ENCODE measurements around the gene EFNA5.
A peak's percentile ranks its signal among the peaks of the same experiment; 100 is the strongest.

EFNA5 gene

GRCh38 chr5:107673039-107673367 lies 2.3 kb upstream of the EFNA5 start:
- FAIRE-seq: no peak
- DNase-seq (ENCODE audit: low spot score): no peak

- FAIRE-seq (peak; percentile 86), DNase-seq (ENCODE audit: low spot score) (peak; percentile 96)
Measured at GRCh38 chr5:107672211-107673038, 1.7 kb upstream of the EFNA5 start.

GRCh38 chr5:107671742-107672210 lies 1.0 kb upstream of the EFNA5 start:
- FAIRE-seq (peak; percentile 83), DNase-seq (ENCODE audit: low spot score) (peak; percentile 82)

GRCh38 chr5:107670087-107670931 lies 428 bp downstream of the EFNA5 start:
- DNase-seq (ENCODE audit: low spot score) (peak; percentile 13), FAIRE-seq (no peak)

GRCh38 chr5:107669096-107670031 lies 1.4 kb downstream of the EFNA5 start:
- FAIRE-seq (no peak), DNase-seq (ENCODE audit: low spot score) (peak; percentile 23)

GRCh38 chr5:107668154-107669095 lies 2.3 kb downstream of the EFNA5 start:
- peak; percentile 15 for DNase-seq (ENCODE audit: low spot score)
- no peak for FAIRE-seq

GRCh38 chr5:107666051-107666655 lies 4.6 kb downstream of the EFNA5 start:
- FAIRE-seq: peak; percentile 65
- DNase-seq (ENCODE audit: low spot score): no peak

- FAIRE-seq (no peak), DNase-seq (ENCODE audit: low spot score) (no peak)
Measured at GRCh38 chr5:107665036-107665570, 5.6 kb downstream of the EFNA5 start.

- no peak for FAIRE-seq
Measured at GRCh38 chr5:107663697-107664096, 7.0 kb downstream of the EFNA5 start.

GRCh38 chr5:107661650-107662044 lies 9.1 kb downstream of the EFNA5 start:
- peak; percentile 60 for FAIRE-seq

More at GRCh38 chr5:107663697-107664096, 7.0 kb downstream of the EFNA5 start:
- DNase-seq (ENCODE audit: low spot score): no peak

GRCh38 chr5:107661038-107661649 lies 9.6 kb downstream of the EFNA5 start:
- DNase-seq (ENCODE audit: low spot score) (no peak), FAIRE-seq (no peak)

More at GRCh38 chr5:107661650-107662044, 9.1 kb downstream of the EFNA5 start:
- DNase-seq (ENCODE audit: low spot score): no peak

GRCh38 chr5:107658528-107658927 lies 12.2 kb downstream of the EFNA5 start:
- FAIRE-seq (no peak), DNase-seq (ENCODE audit: low spot score) (no peak)

- FAIRE-seq (no peak), DNase-seq (ENCODE audit: low spot score) (no peak)
Measured at GRCh38 chr5:107655831-107656230, 14.9 kb downstream of the EFNA5 start.

GRCh38 chr5:107654827-107655226 lies 15.9 kb downstream of the EFNA5 start:
- DNase-seq (ENCODE audit: low spot score) (no peak), FAIRE-seq (no peak)

GRCh38 chr5:107653685-107654084 lies 17.1 kb downstream of the EFNA5 start:
- no peak for FAIRE-seq

GRCh38 chr5:107652839-107653607 lies 17.7 kb downstream of the EFNA5 start:
- DNase-seq (ENCODE audit: low spot score): no peak
- no peak for FAIRE-seq

More at GRCh38 chr5:107653685-107654084, 17.1 kb downstream of the EFNA5 start:
- no peak for DNase-seq (ENCODE audit: low spot score)

GRCh38 chr5:107652408-107652807 lies 18.3 kb downstream of the EFNA5 start:
- FAIRE-seq: peak; percentile 40

GRCh38 chr5:107651325-107651724 lies 19.4 kb downstream of the EFNA5 start:
- FAIRE-seq (no peak), DNase-seq (ENCODE audit: low spot score) (no peak)

More at GRCh38 chr5:107652408-107652807, 18.3 kb downstream of the EFNA5 start:
- DNase-seq (ENCODE audit: low spot score): no peak
